H1 (cell line): ENCODE measurements around the gene RPS3A. TPM values are rescaled to one million over a fixed set of nuclear protein-coding genes. Genes with fewer than 3 reads are reported as not detected.

Experiments used
- CTCF ChIA-PET: fragments of 300-600 bp; sonication (Branson Sonifier 250); formaldehyde crosslinking; loops from one replicate; lab custom pipeline; 2021; ENCODE audit not compliant: partially characterized antibody; lab: Charles Lee
- POLR2A ChIA-PET: fragments of 300-600 bp; sonication (Branson Sonifier 250); formaldehyde crosslinking; loops from one replicate; lab custom pipeline; 2021; ENCODE audit warnings: inconsistent platforms; ENCODE audit not compliant: partially characterized antibody; lab: Charles Lee
- DNase-seq, 2 experiments: peaks; one replicate each; pipeline versions ENCODE4 v3.0.0 to v3.0.0-alpha.2; 2010 to 2022; ENCODE audit warnings: low spot score in 2 of 2, low read depth in 1 of 2, mixed read lengths in 1 of 2
- FAIRE-seq: peaks from 2 replicates; lab custom pipeline; 2011; peaks lifted over from hg19 to GRCh38; lab: Jason Lieb, UNC
- H2AFZ ChIP-seq: 2 replicates; pipeline ENCODE4 v1.8.1; 2012; ENCODE audit warnings: low read length, inconsistent platforms
- H2AK5ac ChIP-seq: 2 replicates; pipeline ENCODE4 v1.6.1; 2013; ENCODE audit warnings: low read depth, low read length
- H2BK120ac ChIP-seq: replicated peaks from 2 replicates; pipeline ENCODE3; 2013; ENCODE audit warnings: low read depth, low read length, inconsistent platforms
- H2BK12ac ChIP-seq: 2 replicates; pipeline ENCODE4 v1.6.1; 2013; ENCODE audit warnings: low read depth, low read length
- H2BK15ac ChIP-seq: 2 replicates; pipeline ENCODE4 v1.6.1; 2013; ENCODE audit warnings: low read length
- H2BK20ac ChIP-seq: 2 replicates; pipeline ENCODE4 v1.6.1; 2013; ENCODE audit warnings: low read length
- H2BK5ac ChIP-seq: 2 replicates; pipeline ENCODE4 v1.6.1; 2013; ENCODE audit warnings: low read depth, low read length
- H3K14ac ChIP-seq: 2 replicates; pipeline ENCODE4 v1.6.1; 2013; ENCODE audit warnings: inconsistent platforms; ENCODE audit not compliant: insufficient read length
- H3K18ac ChIP-seq: 2 replicates; pipeline ENCODE4 v1.6.1; 2013; ENCODE audit warnings: low read length; ENCODE audit errors: extremely low read depth
- H3K23ac ChIP-seq: 2 replicates; pipeline ENCODE4 v1.6.1; 2013; ENCODE audit warnings: inconsistent platforms; ENCODE audit not compliant: insufficient read length
- H3K23me2 ChIP-seq: 2 replicates; pipeline ENCODE4 v1.6.1; 2013; ENCODE audit warnings: low read depth, low read length
- H3K27ac ChIP-seq: 2 replicates; pipeline ENCODE4 v1.6.1; 2011; ENCODE audit warnings: low read depth, low read length, inconsistent platforms
- H3K27me3 ChIP-seq, 4 experiments: replicated peaks in 1 of 4; 1 replicate in 1 of 4; 2 replicates in 3 of 4; pipeline versions ENCODE4 v1.6.1 to v1.8.1; 2011 to 2013; ENCODE audit warnings: low read length in 3 of 4, mild to moderate bottlenecking in 3 of 4, inconsistent platforms in 2 of 4, mixed read lengths in 2 of 4, moderate library complexity in 1 of 4; ENCODE audit not compliant: control insufficient read depth in 3 of 4, insufficient read depth in 3 of 4; ENCODE audit errors: extremely low read depth in 1 of 4
- H3K36me3 ChIP-seq, 4 experiments: 2 replicates each; pipeline versions ENCODE4 v1.6.1 to v1.8.1; 2011 to 2013; ENCODE audit warnings: mild to moderate bottlenecking in 4 of 4, low read length in 3 of 4, moderate library complexity in 2 of 4, control low read depth in 1 of 4, inconsistent platforms in 1 of 4; ENCODE audit not compliant: insufficient read depth in 4 of 4, control insufficient read depth in 2 of 4
- H3K4ac ChIP-seq: replicated peaks from 2 replicates; pipeline ENCODE3; 2013; ENCODE audit warnings: low read length, low read depth, mixed read lengths, inconsistent platforms; ENCODE audit not compliant: insufficient read length
- H3K4me1 ChIP-seq, 4 experiments: replicated peaks in 1 of 4; 1 replicate in 1 of 4; 2 replicates in 3 of 4; pipeline versions ENCODE4 v1.6.1 to v1.8.1; 2011 to 2013; ENCODE audit warnings: low read length in 3 of 4, inconsistent platforms in 2 of 4, mixed read lengths in 1 of 4; ENCODE audit not compliant: insufficient read depth in 4 of 4, control insufficient read depth in 3 of 4
- H3K4me2 ChIP-seq, 2 experiments: 2 replicates each; pipeline versions ENCODE4 v1.6.1 to v1.8.1; 2011 to 2013; ENCODE audit warnings: low read depth in 2 of 2, low read length in 2 of 2, control low read depth in 1 of 2, inconsistent platforms in 1 of 2, mild to moderate bottlenecking in 1 of 2; ENCODE audit not compliant: insufficient read depth in 1 of 2
- H3K4me3 ChIP-seq, 4 experiments: fragments of 200-600, 300-600 bp in 1 of 4; sonication (generic), shearing (Covaris generic), sonication (Bioruptor Twin) in 1 of 4; 2 replicates each; pipeline versions ENCODE4 v1.5.1 to v1.8.1; 2011 to 2016; ENCODE audit warnings: low read length in 4 of 4, low read depth in 3 of 4, control low read depth in 2 of 4, inconsistent platforms in 2 of 4, mild to moderate bottlenecking in 2 of 4, mixed read lengths in 1 of 4, moderate library complexity in 1 of 4; ENCODE audit not compliant: insufficient read depth in 2 of 4; ENCODE audit errors: extremely low read depth in 1 of 4
- H3K56ac ChIP-seq: replicated peaks from 2 replicates; pipeline ENCODE3; 2013; ENCODE audit warnings: low read depth, mild to moderate bottlenecking, mixed read lengths, low read length, inconsistent platforms; ENCODE audit not compliant: insufficient read length
- H3K79me1 ChIP-seq: 2 replicates; pipeline ENCODE4 v1.6.1; 2013; ENCODE audit warnings: low read depth, low read length, control low read depth
- H3K79me2 ChIP-seq, 2 experiments: 2 replicates each; pipeline versions ENCODE4 v1.6.1 to v1.8.1; 2012 to 2013; ENCODE audit warnings: low read length in 2 of 2, mild to moderate bottlenecking in 2 of 2, inconsistent platforms in 1 of 2; ENCODE audit not compliant: insufficient read depth in 2 of 2, control insufficient read depth in 1 of 2
- H3K9ac ChIP-seq, 4 experiments: replicated peaks in 1 of 4; 1 replicate in 1 of 4; 2 replicates in 3 of 4; pipeline versions ENCODE4 v1.6.1 to v1.8.1; 2011 to 2013; ENCODE audit warnings: low read depth in 3 of 4, low read length in 3 of 4, control low read depth in 2 of 4, mild to moderate bottlenecking in 2 of 4, moderate library complexity in 2 of 4, inconsistent platforms in 1 of 4; ENCODE audit errors: extremely low read depth in 1 of 4
- H3K9me3 ChIP-seq, 2 experiments: 2 replicates each; pipeline versions ENCODE4 v1.6.1 to v1.8.1; 2012 to 2013; ENCODE audit warnings: mild to moderate bottlenecking in 2 of 2, moderate library complexity in 2 of 2, control low read depth in 1 of 2, inconsistent platforms in 1 of 2, low read depth in 1 of 2, low read length in 1 of 2, mixed read lengths in 1 of 2; ENCODE audit not compliant: insufficient read depth in 2 of 2
- H4K20me1 ChIP-seq, 2 experiments: replicated peaks in 1 of 2; 2 replicates each; pipeline versions ENCODE3 to v1.8.1; 2011 to 2013; ENCODE audit warnings: inconsistent platforms in 2 of 2, low read length in 2 of 2, mild to moderate bottlenecking in 1 of 2; ENCODE audit not compliant: insufficient read depth in 2 of 2, control insufficient read depth in 1 of 2
- H4K5ac ChIP-seq: 2 replicates; pipeline ENCODE4 v1.6.1; 2013; ENCODE audit warnings: low read length, low read depth, mixed read lengths, inconsistent platforms; ENCODE audit not compliant: insufficient read length
- H4K8ac ChIP-seq: 2 replicates; pipeline ENCODE4 v1.8.0; 2013; ENCODE audit warnings: mild to moderate bottlenecking, moderate library complexity, low read length, inconsistent platforms; ENCODE audit not compliant: insufficient read depth; ENCODE audit errors: extremely low read depth
- H4K91ac ChIP-seq: replicated peaks from 2 replicates; pipeline ENCODE3; 2013; ENCODE audit warnings: low read length, mixed read lengths, inconsistent platforms; ENCODE audit not compliant: insufficient read length
- HDAC6 ChIP-seq: IDR thresholded peaks from one replicate; pipeline ENCODE4 v1.7.1; 2012; ENCODE audit warnings: low read depth, mild to moderate bottlenecking, inconsistent platforms, low read length, moderate library complexity
- KDM5A ChIP-seq: fragments of 200-600 bp; IDR thresholded peaks from 2 replicates; pipeline ENCODE4 v1.7.1; 2012; ENCODE audit warnings: mild to moderate bottlenecking, low read length, inconsistent platforms, mixed read lengths
- POLR2AphosphoS5 ChIP-seq: IDR thresholded peaks from 2 replicates; pipeline ENCODE4 v1.6.1; 2011; ENCODE audit warnings: low read depth, low read length
- SAP30 ChIP-seq: fragments of 300-600 bp; sonication (generic); IDR thresholded peaks from 2 replicates; pipeline ENCODE4 v1.7.1; 2012; ENCODE audit warnings: low read length, moderate library complexity, mild to moderate bottlenecking, inconsistent platforms; ENCODE audit not compliant: insufficient read depth, insufficient replicate concordance
- WGBS, 2 experiments: shearing (Covaris generic) in 1 of 2; methylation state at CpG; one replicate each; pipeline versions ENCODE4 v1.1.6 to v1.1.7; 2013 to 2015; ENCODE audit warnings: low lambda C conversion rate in 2 of 2, mixed read lengths in 2 of 2, inconsistent platforms in 1 of 2, low coverage in 1 of 2, missing lambda C conversion rate in 1 of 2; ENCODE audit not compliant: insufficient replicate concordance in 2 of 2, insufficient coverage in 1 of 2, insufficient read length in 1 of 2; ENCODE audit errors: extremely low coverage in 1 of 2, missing lambda C conversion rate in 1 of 2; 5-methylcytosine and 5-hydroxymethylcytosine counted together
- polyA plus RNA-seq, 7 experiments: library from polyadenylated mRNA; depleted of rRNA in 3 of 7; stranded (reverse) in 5 of 7; unstranded in 2 of 7; fragments of >200 nt in 5 of 7; fragments of 200-250 nt in 2 of 7; gene quantifications; 1 replicate in 5 of 7; 2 replicates in 1 of 7; 4 replicates in 1 of 7; pipeline versions ENCODE4 v1.2.1 to v1.2.3, GENCODE V29; 2011 to 2013; ENCODE audit warnings: missing spikeins in 2 of 7, mixed read lengths in 2 of 7
- total RNA-seq: library from RNA; stranded (reverse); fragmentation: NEBNext Ultra II Directional; extraction: Animal tissue kit (Norgen Biotek cat#: 25700); gene quantifications from 2 replicates; pipeline ENCODE4 v1.2.1, GENCODE V29; 2021

RPS3A gene
- total and polyA plus RNA-seq, 2 of the 8 experiments (the other 6 are each of a cell fraction or from before 2014, with no cell fraction given): 2,162 to 2,822 TPM

DNA sequence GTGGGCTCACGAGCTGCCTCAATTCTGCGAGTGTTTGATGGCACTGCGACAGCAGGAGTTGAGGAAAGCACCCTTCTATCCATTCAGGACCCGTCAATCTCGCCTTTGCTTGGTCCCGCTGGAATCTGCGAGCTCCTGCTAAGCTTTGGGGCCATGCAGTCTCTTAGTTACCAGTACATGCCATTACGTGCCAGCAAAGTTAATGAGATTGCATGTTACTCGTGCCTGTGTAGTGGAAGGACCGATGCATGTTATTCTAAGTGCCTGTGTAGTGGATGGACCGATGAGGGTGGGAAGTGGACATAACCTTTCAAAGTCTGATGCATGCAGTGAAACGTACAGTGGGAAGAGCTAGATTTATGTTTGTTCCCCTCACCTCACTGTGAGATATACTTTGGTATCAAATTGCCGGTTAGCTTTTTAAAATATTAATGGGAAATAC, 569 bp downstream of the RPS3A start:
- peaks cover 12 to 15% of the 10 kb centered on the region in 2 experiments for H4K20me1 ChIP-seq
- H3K56ac ChIP-seq: peak overlapping the region; percentile 17
- H2BK20ac ChIP-seq: no peak overlapping the region
- CTCF ChIA-PET: interaction anchor here (0.6 to 1.8 kb wide), 5 partner anchors 10 to 96 kb away, joined by 3 to 9 read pairs (median 4); no protein-coding TSS in a partner anchor
- no peaks in the 10 kb centered on the region for H3K27me3 ChIP-seq
- no peaks in the 10 kb centered on the region for H3K9me3 ChIP-seq
- POLR2A ChIA-PET: interaction anchor here (0.6 to 9.1 kb wide), 29 partner anchors 8 to 838 kb away, joined by 3 to 145 read pairs (median 4); partner anchors contain the start of genes LRBA and SH3D19
- H3K14ac ChIP-seq: peak overlapping the region; percentile 12
- H2AK5ac ChIP-seq: peak overlapping the region; percentile 69; the same call in 1 of the 2 replicates
- peak overlapping the region; percentile 90 for H4K5ac ChIP-seq
- DNase-seq: no peak
- H3K4me2 ChIP-seq: peak overlapping the region; percentile 78 to 79
- peak overlapping the region; percentile 99; the same call in 1 of the 2 replicates for H4K8ac ChIP-seq
- no peaks in the 10 kb centered on the region for H3K79me1 ChIP-seq
- H3K4me1 ChIP-seq: peaks cover 0 to 1% (median 0%) of the 10 kb centered on the region in 4 experiments; a peak in 1 of 7 replicates
- no peak overlapping the region for H2BK15ac ChIP-seq
- H3K23me2 ChIP-seq: peaks cover 6% of the 10 kb centered on the region
- H3K36me3 ChIP-seq: peaks cover 28 to 50% (median 42%) of the 10 kb centered on the region in 4 experiments
- peak overlapping the region; percentile 48 for H3K18ac ChIP-seq
- peak overlapping the region; percentile 95 for H3K27ac ChIP-seq
- no peak for FAIRE-seq
- H4K91ac ChIP-seq: peak overlapping the region; percentile 95
- WGBS, 2 experiments: 2% methylated on average over 13 of the region's 13 CpGs; no CpG with 5 or more reads in 1 of the 2 experiments
- peaks cover 15 to 36% of the 10 kb centered on the region in 2 experiments for H3K79me2 ChIP-seq
- no peak overlapping the region for H2AFZ ChIP-seq
- peak overlapping the region; percentile 77 to 100 (median 94) for H3K4me3 ChIP-seq
- H2BK5ac ChIP-seq: peak overlapping the region; percentile 95
- H3K9ac ChIP-seq: peak overlapping the region; percentile 98 to 100 (median 98)
- no peak overlapping the region; the same call in 1 of the 2 replicates for H2BK12ac ChIP-seq
- H3K4ac ChIP-seq: peak overlapping the region; percentile 99
- TF ChIP-seq HDAC6 (no peak), POLR2AphosphoS5 (peak; percentile 15), SAP30 (peak; percentile 39), KDM5A (0 out of 2 replicates have a peak, but pooled peaks have one; percentile 21)
- H3K23ac ChIP-seq: peak overlapping the region; percentile 54
- H2BK120ac ChIP-seq: no peak overlapping the region
